HepG2 (cell line): Measurements from ENCODE around the gene OR6A2. TPM values are rescaled to one million over a fixed set of nuclear protein-coding genes. Genes with fewer than 3 reads are reported as not detected.

Experiments used
- ATAC-seq: fragments of 200-7000 bp; cut with Tn5 transposase; 3 replicates; pipeline ENCODE4 v1.9.1; 2020; ENCODE audit warnings: mild to moderate bottlenecking, moderate library complexity
- BruUV-seq: library from RNA; stranded (reverse); fragments of 400-500 nt; replicated peaks from 2 replicates; lab custom pipeline; 2021; lab: Mats Ljungman, UMichigan
- CTCF ChIA-PET: fragments of 300-600 bp; formaldehyde crosslinking; extraction: SDS; loops from one replicate; lab custom pipeline; 2021; ENCODE audit warnings: low total read pairs, inconsistent platforms, low intra/inter-chr PET ratio; lab: Yijun Ruan, JAX
- POLR2A ChIA-PET: fragments of 350-600 bp; sonication (Branson Sonifier 250); formaldehyde crosslinking; loops from one replicate; lab custom pipeline; 2020; ENCODE audit warnings: antibody characterized with exemption, inconsistent platforms; lab: Yijun Ruan, JAX
- DNase-seq: peaks from one replicate; pipeline ENCODE4 v3.0.0-alpha.2; 2015; ENCODE audit warnings: low spot score
- FAIRE-seq: peaks from 3 replicates; lab custom pipeline; 2011; peaks lifted over from hg19 to GRCh38; lab: Jason Lieb, UNC
- H2AFZ ChIP-seq: one replicate; pipeline ENCODE4 v1.6.1; 2011; ENCODE audit warnings: low read length, inconsistent platforms
- H3K27ac ChIP-seq: fragments of 300-600 bp; 3 replicates; pipeline ENCODE4 v1.8.0; 2011; ENCODE audit warnings: mixed run types, mild to moderate bottlenecking, mixed read lengths, low read length, inconsistent platforms; ENCODE audit not compliant: insufficient read depth; ENCODE audit errors: extremely low read length
- H3K27me3 ChIP-seq, 2 experiments: fragments of 200-600 bp in 1 of 2; 2 replicates in 1 of 2; 3 replicates in 1 of 2; pipeline versions ENCODE4 v1.6.0 to v1.8.0; 2011; ENCODE audit warnings: low read length in 2 of 2, mild to moderate bottlenecking in 2 of 2, moderate library complexity in 2 of 2, inconsistent platforms in 1 of 2; ENCODE audit not compliant: insufficient read depth in 2 of 2, control insufficient read depth in 1 of 2
- H3K36me3 ChIP-seq, 2 experiments: fragments of 200-600 bp in 1 of 2; replicated peaks in 1 of 2; 2 replicates in 1 of 2; 3 replicates in 1 of 2; pipeline versions ENCODE4 v1.5.1 to v1.8.0; 2011; ENCODE audit warnings: low read length in 2 of 2, inconsistent platforms in 1 of 2; ENCODE audit not compliant: insufficient read depth in 2 of 2, control insufficient read depth in 1 of 2
- H3K4me1 ChIP-seq: 2 replicates; pipeline ENCODE4 v1.5.1; 2012; ENCODE audit warnings: low read length, inconsistent platforms; ENCODE audit not compliant: insufficient read depth
- H3K4me2 ChIP-seq: 2 replicates; pipeline ENCODE4 v1.6.0; 2011; ENCODE audit warnings: low read depth, low read length, inconsistent platforms
- H3K4me3 ChIP-seq, 3 experiments: fragments of 200-600 bp in 1 of 3; sonication (generic), shearing (Covaris generic) in 1 of 3; replicated peaks in 1 of 3; 2 replicates each; pipeline ENCODE4 v1.5.1; 2011 to 2016; ENCODE audit warnings: low read length in 3 of 3, inconsistent platforms in 2 of 3, low read depth in 2 of 3, mild to moderate bottlenecking in 2 of 3, control low read depth in 1 of 3, mixed read lengths in 1 of 3; ENCODE audit not compliant: insufficient read depth in 1 of 3
- H3K79me2 ChIP-seq: one replicate; pipeline ENCODE4 v1.6.1; 2011; ENCODE audit warnings: low read length, inconsistent platforms; ENCODE audit not compliant: insufficient read depth
- H3K9ac ChIP-seq: 2 replicates; pipeline ENCODE4 v1.6.0; 2011; ENCODE audit warnings: mild to moderate bottlenecking, low read depth, low read length, inconsistent platforms; ENCODE audit not compliant: insufficient read depth
- H3K9me3 ChIP-seq: 2 replicates; pipeline ENCODE4 v1.5.1; 2012; ENCODE audit warnings: mild to moderate bottlenecking, low read length
- H4K20me1 ChIP-seq: 2 replicates; pipeline ENCODE4 v1.6.0; 2011; ENCODE audit warnings: inconsistent platforms, mild to moderate bottlenecking, low read length, moderate library complexity; ENCODE audit not compliant: insufficient read depth
- AKAP8 ChIP-seq: sonication (generic); formaldehyde crosslinking; IDR thresholded peaks from 2 replicates; pipeline ENCODE4 v1.5.1; 2020; ENCODE audit warnings: mild to moderate bottlenecking, missing genetic modification reagents
- ARHGAP35 ChIP-seq: sonication (generic); formaldehyde crosslinking; IDR thresholded peaks from 2 replicates; pipeline ENCODE4 v1.9.0; 2022; ENCODE audit warnings: mild to moderate bottlenecking, inconsistent platforms, moderate library complexity, missing genetic modification reagents, borderline replicate concordance
- ATF7 ChIP-seq, 2 experiments: fragments of 450-650 bp in 1 of 2; sonication (generic) in 1 of 2; formaldehyde crosslinking in 1 of 2; IDR thresholded peaks; 2 replicates each; pipeline versions ENCODE4 v1.4.0 to v1.6.1; 2016 to 2020; ENCODE audit warnings: antibody characterized with exemption in 1 of 2, mild to moderate bottlenecking in 1 of 2, missing genetic modification reagents in 1 of 2
- GTF3A ChIP-seq: sonication (generic); formaldehyde crosslinking; conservative IDR thresholded peaks from 2 replicates; pipeline ENCODE4 v1.4.0; 2020; ENCODE audit warnings: mild to moderate bottlenecking, missing genetic modification reagents
- HNRNPLL ChIP-seq: fragments of 200-400 bp; formaldehyde crosslinking; IDR thresholded peaks from 2 replicates; pipeline ENCODE4 v1.6.1; 2017; ENCODE audit warnings: mild to moderate bottlenecking, low read depth, low read length; ENCODE audit not compliant: poor library complexity, severe bottlenecking
- IKZF4 ChIP-seq: sonication (generic); formaldehyde crosslinking; IDR thresholded peaks from 2 replicates; pipeline ENCODE4 v1.5.1; 2020; ENCODE audit warnings: borderline replicate concordance, mild to moderate bottlenecking, low read depth, missing genetic modification reagents; ENCODE audit errors: not compliant biosample characterization
- NFYC ChIP-seq: IDR thresholded peaks from 2 replicates; pipeline ENCODE4 v1.6.1; 2016; ENCODE audit warnings: missing genetic modification reagents, missing compliant biosample characterization
- ONECUT2 ChIP-seq: sonication (generic); formaldehyde crosslinking; IDR thresholded peaks from 2 replicates; pipeline ENCODE4 v1.4.0; 2020; ENCODE audit warnings: missing genetic modification reagents
- SIX1 ChIP-seq: sonication (generic); formaldehyde crosslinking; IDR thresholded peaks from 2 replicates; pipeline ENCODE4 v1.4.0; 2020; ENCODE audit warnings: missing genetic modification reagents, borderline replicate concordance
- SRY ChIP-seq: sonication (generic); formaldehyde crosslinking; IDR thresholded peaks from 2 replicates; pipeline ENCODE4 v1.8.0; 2022; ENCODE audit warnings: mild to moderate bottlenecking, missing genetic modification reagents
- SYNCRIP ChIP-seq: fragments of 200-400 bp; formaldehyde crosslinking; IDR thresholded peaks from 2 replicates; pipeline ENCODE4 v1.6.1; 2018; ENCODE audit warnings: mild to moderate bottlenecking, low read depth, low read length; ENCODE audit not compliant: insufficient read depth
- ZNF10 ChIP-seq: sonication (generic); formaldehyde crosslinking; IDR thresholded peaks from 2 replicates; pipeline ENCODE4 v1.4.0; 2020; ENCODE audit warnings: mild to moderate bottlenecking, low read depth, missing genetic modification reagents, borderline replicate concordance
- ZNF383 ChIP-seq: sonication (generic); formaldehyde crosslinking; IDR thresholded peaks from 2 replicates; pipeline ENCODE4 v1.4.0; 2020; ENCODE audit warnings: missing genetic modification reagents, mild to moderate bottlenecking, borderline replicate concordance
- ZNF703 ChIP-seq: sonication (generic); formaldehyde crosslinking; IDR thresholded peaks from 2 replicates; pipeline ENCODE4 v1.5.1; 2020; ENCODE audit warnings: missing genetic modification reagents, mild to moderate bottlenecking, moderate library complexity, borderline replicate concordance
- WGBS: methylation state at CpG from one replicate; pipeline ENCODE4 v1.1.6; 2017; ENCODE audit warnings: low lambda C conversion rate; 5-methylcytosine and 5-hydroxymethylcytosine counted together
- in situ Hi-C: cut with HindIII; loops from 2 replicates; pipeline ENCODE4 v1.10.0; 2017; ENCODE audit warnings: low pct_unique_long_range_greater_than_20kb; ENCODE audit not compliant: extremely low pct_ligation_motif_present
- intact Hi-C: fragments of 100-400 bp; cut with micrococcal nuclease; formaldehyde crosslinking; loops from one replicate; pipeline ENCODE4 v1.10.0; 2022; ENCODE audit not compliant: unreplicated experiment
- polyA plus RNA-seq, 8 experiments: library from polyadenylated mRNA; depleted of rRNA in 3 of 8; stranded (reverse) in 7 of 8; unstranded in 1 of 8; fragments of >200 nt; fragmentation: Illumina TruSeq in 4 of 8; extraction: Trizol in 4 of 8; gene quantifications; 2 replicates each; pipeline versions ENCODE4 v1.2.1 to v1.2.3, GENCODE V29; 2011 to 2016; ENCODE audit warnings: low read depth in 4 of 8, missing spikeins in 1 of 8, mixed read lengths in 1 of 8; ENCODE audit not compliant: insufficient read depth in 1 of 8
- total RNA-seq, 5 experiments: library from RNA; depleted of rRNA; stranded (reverse); fragments of >200 nt; fragmentation: Illumina TruSeq; extraction: Trizol; gene quantifications; 2 replicates each; pipeline ENCODE4 v1.2.3, GENCODE V29; 2016; ENCODE audit warnings: low read depth in 1 of 5
- TF ChIP-seq, protein P1 (sequence below): sonication (generic); formaldehyde crosslinking; IDR thresholded peaks from 2 replicates; pipeline ENCODE4 v1.4.0; 2020; ENCODE audit warnings: missing genetic modification reagents, borderline replicate concordance
- TF ChIP-seq, protein P2 (sequence below): sonication (generic); formaldehyde crosslinking; IDR thresholded peaks from 2 replicates; pipeline ENCODE4 v1.4.0; 2020; ENCODE audit warnings: missing genetic modification reagents, borderline replicate concordance
- TF ChIP-seq, protein P3 (sequence below), 2 experiments: sonication (generic) in 1 of 2; formaldehyde crosslinking in 1 of 2; IDR thresholded peaks; 2 replicates each; pipeline versions ENCODE4 v1.4.0 to v1.6.1; 2018 to 2020; ENCODE audit warnings: missing genetic modification reagents in 2 of 2, borderline replicate concordance in 1 of 2, low read depth in 1 of 2, mild to moderate bottlenecking in 1 of 2, missing biosample characterization in 1 of 2
- TF ChIP-seq, protein P4 (sequence below): sonication (generic); formaldehyde crosslinking; IDR thresholded peaks from 2 replicates; pipeline ENCODE4 v1.8.1; 2023; ENCODE audit warnings: missing genetic modification reagents, mild to moderate bottlenecking, borderline replicate concordance

OR6A2 gene
- total and polyA plus RNA-seq, 2 of the 13 experiments (the other 11 are each of a cell fraction or from before 2014, with no cell fraction given): not detected

DNA sequence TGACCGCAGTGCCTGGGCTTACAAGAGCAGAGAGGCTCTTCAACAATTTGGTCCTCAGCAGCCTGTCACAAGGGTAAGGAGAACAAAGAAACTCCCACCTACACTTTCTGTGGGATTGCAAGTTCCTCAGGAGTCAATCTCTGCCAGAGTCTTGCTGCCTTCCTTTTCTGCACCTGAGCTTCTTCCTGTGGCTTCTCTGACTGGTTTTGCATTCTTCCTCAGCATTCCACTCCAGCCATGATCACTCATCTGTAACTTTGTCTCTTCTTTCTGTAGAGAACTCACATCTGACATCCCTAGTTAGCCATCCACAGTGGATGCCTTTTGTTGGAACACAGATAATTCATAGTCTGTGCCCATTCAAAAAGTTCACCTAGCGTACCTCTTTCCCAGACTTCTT lies 14.2 kb upstream of the OR6A2 start:
- TF ChIP-seq, protein P1, sequence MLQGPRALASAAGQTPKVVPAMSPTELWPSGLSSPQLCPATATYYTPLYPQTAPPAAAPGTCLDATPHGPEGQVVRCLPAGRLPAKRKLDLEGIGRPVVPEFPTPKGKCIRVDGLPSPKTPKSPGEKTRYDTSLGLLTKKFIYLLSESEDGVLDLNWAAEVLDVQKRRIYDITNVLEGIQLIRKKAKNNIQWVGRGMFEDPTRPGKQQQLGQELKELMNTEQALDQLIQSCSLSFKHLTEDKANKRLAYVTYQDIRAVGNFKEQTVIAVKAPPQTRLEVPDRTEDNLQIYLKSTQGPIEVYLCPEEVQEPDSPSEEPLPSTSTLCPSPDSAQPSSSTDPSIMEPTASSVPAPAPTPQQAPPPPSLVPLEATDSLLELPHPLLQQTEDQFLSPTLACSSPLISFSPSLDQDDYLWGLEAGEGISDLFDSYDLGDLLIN: no peak
- no peak for TF ChIP-seq AKAP8 (CRISPR knock-in tag)
- no peak for TF ChIP-seq GTF3A
- TF ChIP-seq, protein P2, sequence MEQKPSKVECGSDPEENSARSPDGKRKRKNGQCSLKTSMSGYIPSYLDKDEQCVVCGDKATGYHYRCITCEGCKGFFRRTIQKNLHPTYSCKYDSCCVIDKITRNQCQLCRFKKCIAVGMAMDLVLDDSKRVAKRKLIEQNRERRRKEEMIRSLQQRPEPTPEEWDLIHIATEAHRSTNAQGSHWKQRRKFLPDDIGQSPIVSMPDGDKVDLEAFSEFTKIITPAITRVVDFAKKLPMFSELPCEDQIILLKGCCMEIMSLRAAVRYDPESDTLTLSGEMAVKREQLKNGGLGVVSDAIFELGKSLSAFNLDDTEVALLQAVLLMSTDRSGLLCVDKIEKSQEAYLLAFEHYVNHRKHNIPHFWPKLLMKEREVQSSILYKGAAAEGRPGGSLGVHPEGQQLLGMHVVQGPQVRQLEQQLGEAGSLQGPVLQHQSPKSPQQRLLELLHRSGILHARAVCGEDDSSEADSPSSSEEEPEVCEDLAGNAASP (CRISPR knock-in tag): no peak
- no peak for TF ChIP-seq SIX1 (CRISPR knock-in tag)
- no peak for TF ChIP-seq ONECUT2 (CRISPR knock-in tag)
- TF ChIP-seq ZNF703 (CRISPR knock-in tag): no peak
- TF ChIP-seq ZNF383 (CRISPR knock-in tag): no peak
- TF ChIP-seq HNRNPLL: no peak
- no peak for TF ChIP-seq ZNF10
- TF ChIP-seq ARHGAP35 (CRISPR knock-in tag): no peak
- TF ChIP-seq ATF7 (IDR thresholded peaks at IDR 0.05): no peak
- TF ChIP-seq ATF7 (CRISPR knock-in tag; IDR thresholded peaks at IDR 0.05): no peak
- no peak for TF ChIP-seq SRY (CRISPR knock-in tag)
- TF ChIP-seq NFYC (CRISPR knock-in tag): no peak
- TF ChIP-seq, protein P3, sequence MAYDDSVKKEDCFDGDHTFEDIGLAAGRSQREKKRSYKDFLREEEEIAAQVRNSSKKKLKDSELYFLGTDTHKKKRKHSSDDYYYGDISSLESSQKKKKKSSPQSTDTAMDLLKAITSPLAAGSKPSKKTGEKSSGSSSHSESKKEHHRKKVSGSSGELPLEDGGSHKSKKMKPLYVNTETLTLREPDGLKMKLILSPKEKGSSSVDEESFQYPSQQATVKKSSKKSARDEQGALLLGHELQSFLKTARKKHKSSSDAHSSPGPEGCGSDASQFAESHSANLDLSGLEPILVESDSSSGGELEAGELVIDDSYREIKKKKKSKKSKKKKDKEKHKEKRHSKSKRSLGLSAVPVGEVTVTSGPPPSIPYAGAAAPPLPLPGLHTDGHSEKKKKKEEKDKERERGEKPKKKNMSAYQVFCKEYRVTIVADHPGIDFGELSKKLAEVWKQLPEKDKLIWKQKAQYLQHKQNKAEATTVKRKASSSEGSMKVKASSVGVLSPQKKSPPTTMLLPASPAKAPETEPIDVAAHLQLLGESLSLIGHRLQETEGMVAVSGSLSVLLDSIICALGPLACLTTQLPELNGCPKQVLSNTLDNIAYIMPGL (CRISPR knock-in tag; IDR thresholded peaks at IDR 0.05; ENCODE audit: borderline replicate concordance in 1 of 2, low read depth in 1 of 2): no peak
- TF ChIP-seq, protein P4, sequence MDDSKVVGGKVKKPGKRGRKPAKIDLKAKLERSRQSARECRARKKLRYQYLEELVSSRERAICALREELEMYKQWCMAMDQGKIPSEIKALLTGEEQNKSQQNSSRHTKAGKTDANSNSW: no peak
- no peak for TF ChIP-seq SYNCRIP
- TF ChIP-seq IKZF4 (CRISPR knock-in tag): no peak
- intact Hi-C loops: no loop called here
- H3K4me3 ChIP-seq: no peak overlapping the region
- H3K27ac ChIP-seq: no peak overlapping the region
- H3K9ac ChIP-seq: no peak overlapping the region
- H3K36me3 ChIP-seq: no peaks in the 10 kb centered on the region
- in situ Hi-C loops: no loop called here
- ChIA-PET CTCF (no interaction called here), POLR2A (no interaction called here)
- no peak overlapping the region for H2AFZ ChIP-seq
- no TSS peak for BruUV-seq
- no peaks in the 10 kb centered on the region for H3K9me3 ChIP-seq
- ATAC-seq (no peak), FAIRE-seq (no peak), DNase-seq (no peak)
- no peaks in the 10 kb centered on the region; a peak in 1 of 5 replicates for H3K27me3 ChIP-seq
- H3K4me1 ChIP-seq: no peaks in the 10 kb centered on the region
- no peak overlapping the region for H3K4me2 ChIP-seq
- no peaks in the 10 kb centered on the region for H4K20me1 ChIP-seq
- no peaks in the 10 kb centered on the region for H3K79me2 ChIP-seq
- 6% methylated on average over 2 of the region's 2 CpGs for WGBS
